GM19025 (cell line): ENCODE results near the gene KRT4.
"Not testable (repeated sequence)": the region's sequence is repeated elsewhere in the genome, so short reads cannot be mapped to it uniquely, and the experiment has no call there.

Experiments
- ATAC-seq: cut with Tn5 transposase; IDR thresholded peaks from one replicate; pipeline ENCODE4 v1.9.1; 2021; ENCODE audit warnings: mild to moderate bottlenecking, low read depth, moderate library complexity; ENCODE audit not compliant: unreplicated experiment

The KRT4 gene

GRCh38 chr12:52776913-52777395, 37.0 kb downstream of the KRT4 start, which contains the start of gene KRT76:
Gene KRT76 (minus strand): TSS chr12:52777345. CDS start chr12:52777291, 54 bp downstream.
- no peak for ATAC-seq

- ATAC-seq = no peak
Measured at GRCh38 chr12:52776435-52776834, 37.5 kb downstream of the KRT4 start.

GRCh38 chr12:52774629-52775250, 39.2 kb downstream of the KRT4 start:
- ATAC-seq = no peak

- ATAC-seq = no peak
Measured at GRCh38 chr12:52772772-52773171, 41.1 kb downstream of the KRT4 start.

GRCh38 chr12:52772188-52772587, 41.7 kb downstream of the KRT4 start:
- ATAC-seq = no peak

GRCh38 chr12:52771505-52771904, 42.4 kb downstream of the KRT4 start:
- ATAC-seq = no peak

- ATAC-seq = no peak
Measured at GRCh38 chr12:52771088-52771487, 42.8 kb downstream of the KRT4 start.

GRCh38 chr12:52769946-52770345, 44.0 kb downstream of the KRT4 start:
- ATAC-seq = no peak

- ATAC-seq = no peak
Measured at GRCh38 chr12:52769354-52769753, 44.6 kb downstream of the KRT4 start.

GRCh38 chr12:52768479-52769200, 45.3 kb downstream of the KRT4 start:
- no peak for ATAC-seq

- no peak for ATAC-seq
Measured at GRCh38 chr12:52767427-52767826, 46.5 kb downstream of the KRT4 start.

- ATAC-seq = no peak
Measured at GRCh38 chr12:52767020-52767379, 46.9 kb downstream of the KRT4 start.

- ATAC-seq = no peak
Measured at GRCh38 chr12:52766351-52767019, 47.4 kb downstream of the KRT4 start.

GRCh38 chr12:52765702-52766101, 48.2 kb downstream of the KRT4 start:
- no peak for ATAC-seq

GRCh38 chr12:52763991-52764390, 49.9 kb downstream of the KRT4 start:
- no peak for ATAC-seq

GRCh38 chr12:52763036-52763659, 50.8 kb downstream of the KRT4 start:
- ATAC-seq = no peak

- no peak for ATAC-seq
Measured at GRCh38 chr12:52761802-52762201, 52.1 kb downstream of the KRT4 start.

- ATAC-seq = not testable (repeated sequence)
Measured at GRCh38 chr12:52761218-52761617, 52.7 kb downstream of the KRT4 start.

GRCh38 chr12:52760623-52761022, 53.3 kb downstream of the KRT4 start:
- no peak for ATAC-seq

GRCh38 chr12:52759695-52760094, 54.2 kb downstream of the KRT4 start:
- no peak for ATAC-seq

GRCh38 chr12:52759218-52759617, 54.7 kb downstream of the KRT4 start:
- ATAC-seq = no peak
